ENCODE results near the gene PPP1R14D.

DNA sequence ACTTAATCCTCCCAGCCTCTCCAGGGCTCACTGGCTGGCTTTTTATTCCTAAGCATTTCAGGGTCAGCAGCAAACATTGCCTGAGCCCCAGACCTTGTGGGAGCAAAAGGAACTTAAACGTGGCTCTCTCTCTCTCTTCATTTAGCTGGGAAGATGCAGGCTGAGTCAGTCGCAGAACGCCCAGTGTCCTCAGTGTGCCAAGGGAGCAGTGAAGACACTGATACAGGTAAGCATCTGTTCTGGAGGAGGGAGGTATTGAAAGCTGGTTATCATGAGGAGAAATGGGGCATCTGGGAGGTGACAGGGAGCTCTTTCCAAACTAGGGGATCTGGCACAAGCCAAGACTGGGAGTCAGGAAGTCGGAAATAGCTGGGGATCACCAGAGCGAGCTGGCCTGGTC, 41.2 kb upstream of the PPP1R14D start:
- TF ChIP-seq, protein P1, sequence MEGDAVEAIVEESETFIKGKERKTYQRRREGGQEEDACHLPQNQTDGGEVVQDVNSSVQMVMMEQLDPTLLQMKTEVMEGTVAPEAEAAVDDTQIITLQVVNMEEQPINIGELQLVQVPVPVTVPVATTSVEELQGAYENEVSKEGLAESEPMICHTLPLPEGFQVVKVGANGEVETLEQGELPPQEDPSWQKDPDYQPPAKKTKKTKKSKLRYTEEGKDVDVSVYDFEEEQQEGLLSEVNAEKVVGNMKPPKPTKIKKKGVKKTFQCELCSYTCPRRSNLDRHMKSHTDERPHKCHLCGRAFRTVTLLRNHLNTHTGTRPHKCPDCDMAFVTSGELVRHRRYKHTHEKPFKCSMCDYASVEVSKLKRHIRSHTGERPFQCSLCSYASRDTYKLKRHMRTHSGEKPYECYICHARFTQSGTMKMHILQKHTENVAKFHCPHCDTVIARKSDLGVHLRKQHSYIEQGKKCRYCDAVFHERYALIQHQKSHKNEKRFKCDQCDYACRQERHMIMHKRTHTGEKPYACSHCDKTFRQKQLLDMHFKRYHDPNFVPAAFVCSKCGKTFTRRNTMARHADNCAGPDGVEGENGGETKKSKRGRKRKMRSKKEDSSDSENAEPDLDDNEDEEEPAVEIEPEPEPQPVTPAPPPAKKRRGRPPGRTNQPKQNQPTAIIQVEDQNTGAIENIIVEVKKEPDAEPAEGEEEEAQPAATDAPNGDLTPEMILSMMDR (IDR thresholded peaks at IDR 0.05): no peak
- no peak for TF ChIP-seq EP300 (IDR thresholded peaks at IDR 0.05)
